Skeletal muscle satellite cell (primary cell): ENCODE results near the gene LRRC4B.
"Not testable (repeated sequence)": the region's sequence is repeated elsewhere in the genome, so short reads cannot be mapped to it uniquely, and the experiment has no call there.

Experiments used
- H3K27me3 ChIP-seq: 2 replicates; pipeline ENCODE4 v1.7.0; 2013; ENCODE audit warnings: low read length; ENCODE audit not compliant: control insufficient read depth, insufficient read depth
- H3K36me3 ChIP-seq: 2 replicates; pipeline ENCODE4 v1.7.0; 2013; ENCODE audit warnings: mild to moderate bottlenecking, control low read depth, low read length; ENCODE audit not compliant: insufficient read depth
- H3K4me1 ChIP-seq: 2 replicates; pipeline ENCODE4 v1.7.0; 2013; ENCODE audit warnings: low read length; ENCODE audit not compliant: control insufficient read depth, insufficient read depth
- H3K4me2 ChIP-seq: 2 replicates; pipeline ENCODE4 v1.7.0; 2013; ENCODE audit warnings: mild to moderate bottlenecking, low read length
- H3K4me3 ChIP-seq: 2 replicates; pipeline ENCODE4 v1.7.0; 2013; ENCODE audit warnings: low read length
- H3K9ac ChIP-seq: 2 replicates; pipeline ENCODE4 v1.7.0; 2013; ENCODE audit warnings: mild to moderate bottlenecking, low read depth, low read length, moderate library complexity
- H3K9me3 ChIP-seq: replicated peaks from 2 replicates; pipeline ENCODE4 v1.7.0; 2013; ENCODE audit warnings: mild to moderate bottlenecking, control low read depth, low read length

Gene LRRC4B

DNA sequence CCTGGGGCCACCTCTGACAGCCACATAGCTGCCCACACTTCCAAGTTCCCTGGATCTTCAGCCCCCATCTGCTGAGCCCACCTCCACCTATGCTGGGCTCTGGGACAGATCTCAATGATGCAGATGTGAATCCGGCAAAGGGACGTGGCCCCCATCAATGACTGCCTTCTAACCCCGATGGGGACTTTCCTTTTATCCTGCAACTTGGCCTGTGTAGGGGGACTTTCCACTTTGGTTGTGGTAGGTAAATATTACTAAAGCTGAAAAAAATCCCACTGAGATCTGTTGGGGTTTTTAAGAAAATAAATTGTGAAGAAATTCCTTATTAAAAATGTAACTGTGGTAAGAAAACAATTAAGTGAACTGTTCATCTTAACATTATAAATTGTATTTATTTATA is 33.8 kb downstream of the LRRC4B start:
- no peaks in the 10 kb centered on the region for H3K27me3 ChIP-seq
- no peak overlapping the region for H3K4me3 ChIP-seq
- no peak overlapping the region for H3K9ac ChIP-seq
- no peaks in the 10 kb centered on the region for H3K4me1 ChIP-seq
- peaks cover 6% of the 10 kb centered on the region for H3K9me3 ChIP-seq
- no peak overlapping the region for H3K4me2 ChIP-seq
- H3K36me3 ChIP-seq = no peaks in the 10 kb centered on the region

DNA sequence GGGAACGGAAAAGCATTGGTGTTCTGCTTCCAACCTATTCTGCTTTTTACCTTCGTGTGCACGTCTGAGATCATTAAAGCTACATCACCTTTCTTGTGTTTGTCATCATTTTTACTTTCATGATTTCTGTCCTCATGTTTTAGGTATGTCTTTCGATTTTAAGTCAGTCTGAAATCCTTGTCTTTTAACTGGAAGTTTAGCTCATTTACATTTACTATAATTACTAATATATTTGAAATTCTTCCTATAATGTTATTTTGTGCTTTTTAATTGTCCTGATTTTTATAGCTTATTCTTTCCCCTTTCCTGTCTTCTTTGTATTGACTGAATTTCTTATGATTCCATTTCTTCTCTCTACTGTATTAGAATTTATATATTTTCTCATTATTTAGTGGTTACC is 35.3 kb downstream of the LRRC4B start:
- Histone ChIP-seq H3K27me3 (no peaks in the 10 kb centered on the region), H3K9ac (no peak overlapping the region), H3K4me2 (no peak overlapping the region), H3K4me1 (no peaks in the 10 kb centered on the region), H3K4me3 (no peak overlapping the region), H3K9me3 (peaks cover 6% of the 10 kb centered on the region), H3K36me3 (no peaks in the 10 kb centered on the region)

DNA sequence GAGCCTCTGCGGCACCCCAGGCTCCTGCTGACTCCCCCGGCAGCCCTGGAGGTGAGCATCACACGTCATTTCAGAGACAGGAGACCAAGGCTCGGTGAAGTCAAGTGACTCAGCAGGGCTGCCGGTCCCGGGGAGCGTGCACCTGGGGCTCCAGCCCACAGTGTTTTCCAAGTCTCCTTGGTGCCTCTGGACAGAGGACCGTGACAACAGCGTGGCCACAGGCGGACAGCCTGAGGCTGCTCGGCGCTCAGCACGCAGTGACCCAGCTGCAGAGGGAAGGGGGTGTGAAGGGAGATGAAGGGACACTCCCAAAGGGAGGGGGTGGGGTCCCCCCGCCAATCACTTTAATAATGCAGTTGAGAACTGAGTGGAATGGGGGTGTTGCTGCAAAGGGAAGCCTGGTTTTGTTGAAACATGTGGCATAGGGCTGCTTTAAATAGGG is 37.0 kb downstream of the LRRC4B start:
- H3K27me3 ChIP-seq = no peaks in the 10 kb centered on the region
- no peak overlapping the region for H3K4me3 ChIP-seq
- no peak overlapping the region for H3K9ac ChIP-seq
- peaks cover 6% of the 10 kb centered on the region for H3K9me3 ChIP-seq
- H3K36me3 ChIP-seq = no peaks in the 10 kb centered on the region
- no peak overlapping the region for H3K4me2 ChIP-seq
- H3K4me1 ChIP-seq = no peaks in the 10 kb centered on the region

DNA sequence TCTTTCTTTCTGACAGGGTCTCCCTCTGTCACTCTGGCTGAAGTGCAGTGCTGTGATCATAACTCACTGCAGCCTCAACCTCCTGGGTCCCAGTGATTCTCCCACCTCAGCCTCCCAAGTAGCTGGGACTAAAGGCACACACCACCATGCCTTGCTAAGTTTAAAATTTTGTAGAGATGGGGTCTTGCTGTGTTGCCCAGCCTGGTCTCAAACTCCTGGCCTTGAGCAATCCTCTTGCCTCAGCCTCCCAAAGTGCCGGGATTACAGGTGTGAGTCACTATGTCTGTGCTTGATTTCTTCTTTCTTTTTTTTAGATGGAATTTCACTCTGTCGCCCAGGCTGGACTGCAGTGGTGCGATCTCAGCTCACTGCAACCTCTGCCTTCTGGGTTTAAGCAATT is 40.2 kb downstream of the LRRC4B start:
- not testable (repeated sequence) for H3K4me1 ChIP-seq, H3K4me3 ChIP-seq, H3K27me3 ChIP-seq, H3K36me3 ChIP-seq, H3K4me2 ChIP-seq, H3K9ac ChIP-seq, H3K9me3 ChIP-seq

DNA sequence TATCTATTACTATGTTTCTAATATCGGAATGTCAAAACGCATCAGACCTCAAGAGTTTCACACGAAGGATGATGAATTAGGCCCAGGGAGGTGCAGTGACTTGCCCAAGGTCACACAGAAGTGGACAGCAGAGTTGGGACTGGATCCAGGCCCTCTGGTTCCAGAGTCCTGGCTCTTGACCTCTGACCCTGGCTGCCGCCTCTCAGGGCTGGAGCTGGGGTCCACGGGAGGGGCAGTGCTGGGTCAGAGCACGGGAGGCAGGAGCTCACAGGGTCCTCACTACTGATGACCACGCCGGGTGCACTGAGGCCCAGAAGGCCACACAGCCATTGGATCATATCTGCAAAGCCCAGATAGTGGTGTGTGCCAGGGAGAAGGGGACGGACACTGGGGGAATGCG is 45.4 kb downstream of the LRRC4B start:
- Histone ChIP-seq H3K9me3 (no peaks in the 10 kb centered on the region), H3K4me1 (no peaks in the 10 kb centered on the region), H3K9ac (no peak overlapping the region), H3K4me3 (no peak overlapping the region), H3K27me3 (no peaks in the 10 kb centered on the region), H3K36me3 (no peaks in the 10 kb centered on the region), H3K4me2 (no peak overlapping the region)

DNA sequence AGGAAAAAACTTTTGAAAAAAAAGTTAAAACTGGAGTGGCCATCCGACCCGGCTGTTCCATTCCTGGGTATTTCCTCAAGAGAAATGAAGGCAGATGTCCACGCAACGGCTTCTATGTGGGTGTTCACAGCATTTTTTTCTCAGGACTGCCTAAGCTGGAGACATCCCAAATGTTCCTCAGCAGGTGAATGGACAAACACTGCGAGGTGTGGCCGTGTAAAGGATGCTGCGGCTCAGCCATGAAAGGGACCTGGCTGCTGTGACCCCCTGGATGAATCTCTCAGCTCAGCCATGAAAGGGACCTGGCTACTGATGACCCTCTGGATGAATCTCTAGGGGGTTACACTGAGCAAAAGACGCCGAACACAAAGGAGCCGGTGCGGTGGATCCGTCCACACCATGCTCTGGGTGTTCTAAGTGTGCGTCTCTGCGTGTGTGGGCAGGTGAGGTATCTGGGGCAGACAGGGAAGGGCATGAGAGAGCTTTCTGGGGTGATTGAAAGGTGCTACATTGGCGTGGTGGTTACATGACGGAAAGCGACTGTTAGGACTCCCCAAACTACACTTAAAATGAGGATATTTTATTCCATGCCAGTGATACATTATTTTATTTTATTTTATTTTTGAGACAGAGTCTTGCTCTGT is 47.3 kb downstream of the LRRC4B start:
- Histone ChIP-seq H3K36me3 (no peaks in the 10 kb centered on the region), H3K9me3 (no peaks in the 10 kb centered on the region), H3K4me2 (no peak overlapping the region), H3K27me3 (no peaks in the 10 kb centered on the region), H3K4me3 (no peak overlapping the region), H3K4me1 (no peaks in the 10 kb centered on the region), H3K9ac (no peak overlapping the region)

DNA sequence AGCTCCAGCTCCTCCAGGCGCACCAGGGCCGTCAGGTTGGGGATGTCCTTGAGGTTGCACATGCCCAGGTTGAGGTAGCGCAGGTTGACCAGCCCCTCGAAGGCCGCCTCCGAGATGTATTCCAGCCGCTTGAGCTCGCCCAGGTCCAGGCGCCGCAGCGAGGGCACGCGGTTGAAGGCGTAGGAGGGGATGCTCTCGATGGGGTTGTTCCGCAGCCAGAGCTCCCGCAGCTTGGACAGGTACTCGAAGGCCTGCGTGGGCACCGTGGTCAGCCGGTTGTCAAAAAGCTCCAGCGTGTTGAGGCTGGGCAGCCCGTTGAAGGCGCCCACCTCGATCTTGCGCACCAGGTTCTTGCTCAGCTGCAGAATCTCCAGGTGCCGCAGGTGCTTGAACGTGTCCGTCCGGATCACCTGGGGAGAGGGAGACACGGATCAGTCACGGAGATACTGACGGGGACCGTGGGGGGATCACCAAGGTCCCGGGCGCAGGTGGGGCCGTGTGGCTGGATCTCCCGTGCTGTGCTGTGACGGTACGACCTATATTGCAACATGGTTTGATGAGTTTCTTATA is 49.1 kb downstream of the LRRC4B start:
- H3K4me1 ChIP-seq = no peaks in the 10 kb centered on the region
- H3K4me3 ChIP-seq = no peak overlapping the region
- no peaks in the 10 kb centered on the region for H3K9me3 ChIP-seq
- no peak overlapping the region for H3K9ac ChIP-seq
- H3K27me3 ChIP-seq = peaks cover 2% of the 10 kb centered on the region
- H3K36me3 ChIP-seq = no peaks in the 10 kb centered on the region
- H3K4me2 ChIP-seq = no peak overlapping the region

DNA sequence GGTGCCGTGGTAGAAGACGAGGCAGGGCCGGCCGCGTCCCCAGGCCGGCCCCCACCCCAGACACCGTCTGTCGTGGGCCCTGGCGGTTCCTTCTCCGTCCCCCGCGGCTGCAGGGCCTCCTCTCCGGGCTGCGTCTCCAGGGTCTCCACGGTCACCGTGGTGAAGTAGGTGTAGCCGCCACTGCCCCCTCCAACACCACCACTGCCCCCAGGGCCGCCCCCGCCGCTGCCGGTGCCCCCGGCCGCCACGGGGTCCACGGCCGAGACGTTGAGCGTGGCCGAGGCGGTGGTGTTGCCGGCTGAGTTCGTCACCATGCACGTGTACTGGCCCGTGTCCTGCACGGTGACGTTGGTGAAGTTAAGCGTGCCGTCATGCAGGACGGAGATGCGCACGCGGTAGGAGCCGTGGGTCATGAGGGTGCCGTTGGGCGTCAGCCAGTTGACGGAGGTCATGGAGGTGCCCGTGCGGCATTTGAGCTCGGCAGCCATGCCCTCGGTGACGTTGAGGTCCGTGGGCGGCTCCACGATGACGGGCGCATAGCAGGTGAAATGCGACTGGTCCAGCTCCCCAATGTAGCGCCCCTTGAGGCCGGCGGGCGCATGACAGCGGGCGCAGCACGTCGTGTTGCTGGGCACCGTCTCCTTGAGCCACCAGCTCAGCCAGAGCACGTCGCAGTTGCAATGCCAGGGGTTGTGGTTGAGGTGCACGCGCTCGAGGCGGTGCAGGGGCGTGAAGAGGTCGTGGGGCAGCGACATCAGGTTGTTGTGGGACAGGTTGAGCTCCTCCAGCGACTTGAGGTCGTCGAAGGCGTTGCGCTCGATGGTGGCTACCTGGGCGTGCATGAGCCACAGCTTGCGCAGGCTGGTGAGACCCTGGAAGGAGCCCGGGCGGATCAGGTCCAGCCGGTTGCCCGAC is 49.9 kb downstream of the LRRC4B start:
- H3K9me3 ChIP-seq = no peaks in the 10 kb centered on the region
- H3K4me3 ChIP-seq = no peak overlapping the region
- peaks cover 6% of the 10 kb centered on the region for H3K27me3 ChIP-seq
- H3K36me3 ChIP-seq = no peaks in the 10 kb centered on the region
- no peak overlapping the region for H3K4me2 ChIP-seq
- H3K4me1 ChIP-seq = no peaks in the 10 kb centered on the region
- H3K9ac ChIP-seq = no peak overlapping the region

DNA sequence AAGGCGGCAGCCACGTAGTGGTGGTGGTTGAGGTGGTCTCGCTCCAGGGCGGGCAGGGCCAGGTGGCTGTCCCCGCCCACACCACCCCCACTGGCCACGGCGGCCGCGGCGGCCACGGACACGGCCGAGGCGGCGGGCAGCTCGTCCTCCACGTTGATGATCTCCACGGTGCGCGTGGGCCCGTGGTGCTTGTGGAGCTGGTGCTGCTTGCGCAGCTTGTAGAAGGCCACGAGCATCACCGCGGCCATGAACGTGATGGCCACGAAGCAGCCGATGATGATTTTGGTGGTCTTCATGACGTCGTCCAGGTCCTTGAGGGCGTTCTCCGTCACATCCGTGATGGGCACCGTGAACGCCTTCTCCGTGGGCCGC is 50.5 kb downstream of the LRRC4B start:
- H3K9ac ChIP-seq = no peak overlapping the region
- H3K4me3 ChIP-seq = no peak overlapping the region
- no peak overlapping the region for H3K4me2 ChIP-seq
- no peaks in the 10 kb centered on the region for H3K36me3 ChIP-seq
- H3K4me1 ChIP-seq = no peaks in the 10 kb centered on the region
- H3K27me3 ChIP-seq = peaks cover 9% of the 10 kb centered on the region
- H3K9me3 ChIP-seq = no peaks in the 10 kb centered on the region

DNA sequence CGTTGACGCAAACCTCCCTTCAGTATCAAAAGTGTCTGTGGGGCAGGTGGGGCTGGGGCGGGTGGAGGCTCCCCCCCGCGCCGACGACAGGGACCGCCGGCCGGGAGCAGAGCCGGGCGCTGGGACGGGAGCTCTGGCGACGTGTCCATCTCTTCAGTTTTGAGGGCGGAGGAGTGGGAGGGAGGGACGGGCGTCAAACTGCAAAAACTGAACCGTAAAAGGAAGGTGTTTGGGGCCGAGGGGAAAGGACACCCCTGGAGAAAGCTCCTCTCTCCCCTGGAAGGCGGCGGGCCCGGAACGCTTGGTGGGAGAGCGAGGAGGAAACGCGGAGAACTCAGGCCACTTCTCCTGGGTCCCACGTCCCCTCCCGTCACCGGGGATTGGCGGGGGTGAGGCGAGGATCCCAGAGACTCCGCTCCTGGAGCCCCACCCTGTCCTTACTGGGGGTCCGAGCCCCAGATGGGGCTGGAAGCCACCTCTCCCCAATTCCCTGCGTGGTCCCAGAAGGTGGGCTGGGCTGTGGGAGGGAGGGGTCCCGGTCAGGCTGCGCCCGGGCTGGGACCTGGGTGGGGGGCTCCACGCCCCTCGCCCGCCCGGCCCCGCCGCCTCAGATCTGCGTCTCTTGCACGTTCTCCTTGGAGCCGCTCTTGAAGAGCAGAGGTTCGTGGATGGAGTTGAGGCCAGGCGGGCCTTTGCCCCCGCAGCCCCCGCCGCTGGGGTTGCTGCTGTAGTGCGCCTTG is 51.1 kb downstream of the LRRC4B start:
- no peaks in the 10 kb centered on the region for H3K36me3 ChIP-seq
- no peak overlapping the region for H3K9ac ChIP-seq
- peaks cover 9% of the 10 kb centered on the region for H3K27me3 ChIP-seq
- no peaks in the 10 kb centered on the region for H3K4me1 ChIP-seq
- H3K4me2 ChIP-seq = no peak overlapping the region
- no peaks in the 10 kb centered on the region for H3K9me3 ChIP-seq
- no peak overlapping the region for H3K4me3 ChIP-seq

DNA sequence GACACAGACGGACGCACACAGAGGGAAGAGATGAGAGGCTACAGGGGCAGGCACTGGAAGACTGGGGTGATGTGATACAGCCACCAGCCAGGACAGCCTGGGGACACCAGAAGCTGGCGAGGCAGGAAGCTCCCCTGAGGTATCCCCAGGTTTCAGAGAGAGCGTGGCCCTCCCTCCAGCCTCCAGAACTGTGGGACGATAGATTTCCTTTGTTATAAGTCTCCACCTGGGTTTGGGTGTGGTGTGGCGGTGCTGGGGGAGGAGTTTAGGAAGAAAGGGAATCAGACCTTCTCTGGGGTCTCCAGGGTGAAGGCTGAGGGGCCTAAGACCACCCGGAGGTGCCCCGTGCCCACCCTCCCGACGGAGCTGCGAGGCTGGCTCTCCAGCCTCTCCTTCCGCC is 51.8 kb downstream of the LRRC4B start:
- no peak overlapping the region for H3K4me3 ChIP-seq

More for the DNA sequence above, 51.8 kb downstream of the LRRC4B start:
- H3K9me3 ChIP-seq = no peaks in the 10 kb centered on the region
- H3K9ac ChIP-seq = no peak overlapping the region
- H3K27me3 ChIP-seq = peaks cover 9% of the 10 kb centered on the region
- no peaks in the 10 kb centered on the region for H3K4me1 ChIP-seq
- no peak overlapping the region for H3K4me2 ChIP-seq
- no peaks in the 10 kb centered on the region for H3K36me3 ChIP-seq
